HTR-8/SVneo (cell line): ENCODE results near the gene TBC1D8.
A peak's percentile ranks its signal among the peaks of the same experiment; 100 is the strongest.

ENCODE experiments used
- DNase-seq: peaks from one replicate; pipeline ENCODE4 v3.0.0; 2011; ENCODE audit warnings: low spot score, mixed read lengths; ENCODE audit not compliant: insufficient read length
- FAIRE-seq: peaks from 2 replicates; lab custom pipeline; 2011; peaks lifted over from hg19 to GRCh38; lab: Jason Lieb, UNC

Gene TBC1D8

DNA sequence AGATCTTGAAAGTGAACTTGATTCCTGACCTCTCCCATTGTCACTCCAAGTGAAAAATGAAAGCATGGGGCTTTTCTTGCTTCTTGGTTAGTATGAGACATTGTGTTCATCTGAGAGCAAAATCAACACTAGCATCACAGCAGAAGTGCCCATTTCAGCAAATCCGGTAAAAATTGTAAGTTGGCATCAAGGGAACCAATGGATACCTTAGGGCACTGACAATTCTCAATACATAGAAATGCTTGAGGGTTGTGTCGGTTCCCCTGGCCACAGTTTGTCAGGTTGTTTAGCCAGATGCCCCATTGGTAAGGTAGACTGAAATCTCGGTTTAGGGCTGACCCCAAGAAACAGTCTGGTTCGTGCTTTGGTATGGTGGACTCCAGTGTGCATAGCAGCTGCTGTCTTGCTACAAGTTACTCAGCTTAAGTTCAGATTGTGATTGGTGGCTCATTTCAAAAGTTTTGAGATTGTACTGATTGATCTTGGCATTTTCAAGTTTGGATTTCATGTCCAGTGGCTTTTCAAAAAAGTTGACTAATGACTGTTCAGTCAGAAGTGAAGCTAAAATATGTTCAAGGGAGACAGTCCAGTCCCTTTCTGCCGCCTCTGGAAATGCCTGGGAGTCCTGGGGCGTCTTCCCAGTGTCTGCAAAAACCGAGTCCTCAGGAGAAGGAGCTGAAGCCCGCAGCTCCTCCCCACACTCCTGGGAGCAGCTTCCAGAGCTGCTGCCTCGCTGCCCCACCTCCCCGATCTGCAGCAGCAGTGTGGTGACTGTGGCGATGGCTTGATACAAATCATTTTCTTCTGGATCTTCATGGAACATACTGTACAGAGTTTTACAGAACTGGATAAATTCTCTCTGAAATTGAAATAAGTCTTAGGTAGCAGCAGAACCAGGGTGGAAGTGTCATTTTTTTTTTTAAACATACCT, 143.5 kb downstream of the TBC1D8 start:
- DNase-seq, result no peak
- FAIRE-seq, result no peak

DNA sequence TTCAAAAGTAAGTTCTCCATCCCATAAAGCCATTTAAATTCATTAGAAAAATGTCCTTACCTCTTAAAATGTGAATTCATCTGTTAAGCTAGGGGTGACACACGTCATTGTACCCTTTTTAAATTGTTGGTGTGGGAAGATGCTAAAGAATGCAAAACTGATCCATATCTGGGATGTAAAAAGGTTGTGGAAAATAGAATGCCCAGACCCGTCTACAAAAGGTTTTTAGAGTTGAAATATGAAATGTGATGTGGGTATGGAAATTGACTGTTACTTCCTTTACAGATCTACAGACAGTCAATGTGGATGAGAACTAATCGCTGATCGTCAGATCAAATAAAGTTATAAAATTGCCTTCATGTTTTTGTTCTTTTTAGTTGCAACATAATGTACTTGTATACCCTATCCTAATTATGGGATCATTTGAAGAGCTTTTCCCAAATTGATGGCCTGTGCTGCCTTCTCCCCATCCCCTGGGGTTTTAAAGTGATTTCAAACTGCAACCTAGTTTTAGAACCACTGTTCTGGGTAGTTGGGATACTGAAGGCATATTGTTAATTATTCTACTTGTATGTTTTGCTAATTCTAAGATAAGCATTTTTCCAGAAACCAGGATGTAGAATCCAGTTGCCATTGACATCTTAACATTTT, 145.0 kb downstream of the TBC1D8 start:
- DNase-seq, result no peak
- FAIRE-seq, result no peak

DNA sequence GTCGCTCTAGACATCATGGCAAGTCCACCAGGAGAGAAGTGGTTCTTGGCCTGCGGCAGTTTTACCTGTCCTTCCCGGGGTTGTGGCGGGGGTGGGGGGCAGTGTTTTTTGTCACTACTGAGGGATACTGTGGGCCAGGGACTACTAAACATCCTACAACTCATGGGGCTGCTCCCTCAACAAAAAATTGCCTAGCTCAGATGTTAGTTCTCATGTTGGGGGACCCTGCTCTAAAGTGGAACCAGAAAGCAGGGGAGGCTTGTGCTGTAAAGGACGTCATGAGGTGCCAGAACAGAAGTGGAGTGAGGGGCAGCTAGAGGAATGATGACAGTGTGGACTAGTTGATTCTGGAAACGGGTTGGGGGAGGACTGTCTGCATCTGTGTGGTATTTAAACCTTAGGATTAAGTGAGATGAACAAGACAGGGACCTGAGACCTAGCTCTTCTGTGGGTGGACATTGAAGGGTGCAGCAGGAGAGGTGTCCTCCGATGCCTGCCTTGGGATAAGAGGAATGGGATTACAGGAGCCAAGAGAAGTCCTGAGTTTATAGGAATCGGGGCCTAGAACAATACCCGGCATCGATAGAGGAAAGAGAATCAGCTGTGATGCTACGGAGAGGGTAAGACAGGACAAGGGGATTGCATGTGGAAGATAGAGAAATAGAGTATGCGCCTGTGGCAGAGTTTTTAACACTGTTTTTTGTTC, 146.4 kb downstream of the TBC1D8 start:
- DNase-seq, result no peak
- no peak for FAIRE-seq

DNA sequence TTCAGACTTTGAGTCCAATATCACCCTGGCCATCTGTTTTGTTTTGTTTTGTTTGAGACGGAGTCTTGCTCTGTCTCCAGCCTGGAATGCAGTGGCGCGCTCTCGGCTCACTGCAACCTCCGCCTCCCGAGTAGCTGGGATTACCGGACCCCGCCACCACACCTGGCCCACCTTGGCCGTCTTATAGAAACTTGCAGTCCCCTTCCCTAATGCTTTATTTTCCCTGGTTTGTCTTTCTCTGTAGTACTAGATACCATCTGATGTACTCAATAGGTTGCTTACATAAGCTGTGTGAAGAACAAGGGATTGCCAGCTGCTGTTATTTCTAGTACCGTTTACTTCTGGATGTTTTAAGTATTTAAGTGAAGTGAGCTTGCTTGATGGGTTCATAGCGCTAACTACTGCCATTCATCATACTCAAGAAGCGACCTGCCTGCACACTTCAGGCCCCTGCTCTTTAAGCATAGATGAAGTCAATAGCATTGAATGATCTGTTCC, 147.9 kb downstream of the TBC1D8 start:
- DNase-seq, result no peak
- FAIRE-seq, result no peak

DNA sequence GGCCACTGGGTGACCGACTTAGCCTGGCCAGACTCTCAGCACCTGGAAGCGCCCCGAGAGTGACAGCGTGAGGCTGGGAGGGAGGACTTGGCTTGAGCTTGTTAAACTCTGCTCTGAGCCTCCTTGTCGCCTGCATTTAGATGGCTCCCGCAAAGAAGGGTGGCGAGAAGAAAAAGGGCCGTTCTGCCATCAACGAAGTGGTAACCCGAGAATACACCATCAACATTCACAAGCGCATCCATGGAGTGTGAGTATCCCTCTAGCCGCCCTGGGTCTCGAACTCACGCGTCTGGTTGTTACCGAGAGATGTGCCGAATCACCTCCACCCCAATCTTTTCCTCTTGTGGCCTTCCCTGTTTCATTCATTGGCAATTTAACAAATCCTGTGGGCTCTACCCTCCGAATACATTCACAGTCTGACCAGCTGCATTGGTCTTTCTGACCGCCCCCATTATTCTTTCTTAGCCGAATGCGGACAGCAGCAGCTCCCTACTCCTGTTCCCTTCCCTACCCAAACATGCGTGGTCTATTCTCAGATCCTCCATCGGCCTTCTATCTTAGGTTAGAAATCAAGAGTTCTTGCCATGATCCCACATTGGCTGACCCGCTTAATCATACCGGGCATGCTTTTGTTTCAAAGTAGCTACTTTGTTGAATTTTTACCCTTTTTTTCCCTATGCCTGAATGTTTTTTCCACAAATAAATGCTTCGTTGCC, 148.5 kb downstream of the TBC1D8 start:
- FAIRE-seq (no peak), DNase-seq (peak; percentile 15)

DNA sequence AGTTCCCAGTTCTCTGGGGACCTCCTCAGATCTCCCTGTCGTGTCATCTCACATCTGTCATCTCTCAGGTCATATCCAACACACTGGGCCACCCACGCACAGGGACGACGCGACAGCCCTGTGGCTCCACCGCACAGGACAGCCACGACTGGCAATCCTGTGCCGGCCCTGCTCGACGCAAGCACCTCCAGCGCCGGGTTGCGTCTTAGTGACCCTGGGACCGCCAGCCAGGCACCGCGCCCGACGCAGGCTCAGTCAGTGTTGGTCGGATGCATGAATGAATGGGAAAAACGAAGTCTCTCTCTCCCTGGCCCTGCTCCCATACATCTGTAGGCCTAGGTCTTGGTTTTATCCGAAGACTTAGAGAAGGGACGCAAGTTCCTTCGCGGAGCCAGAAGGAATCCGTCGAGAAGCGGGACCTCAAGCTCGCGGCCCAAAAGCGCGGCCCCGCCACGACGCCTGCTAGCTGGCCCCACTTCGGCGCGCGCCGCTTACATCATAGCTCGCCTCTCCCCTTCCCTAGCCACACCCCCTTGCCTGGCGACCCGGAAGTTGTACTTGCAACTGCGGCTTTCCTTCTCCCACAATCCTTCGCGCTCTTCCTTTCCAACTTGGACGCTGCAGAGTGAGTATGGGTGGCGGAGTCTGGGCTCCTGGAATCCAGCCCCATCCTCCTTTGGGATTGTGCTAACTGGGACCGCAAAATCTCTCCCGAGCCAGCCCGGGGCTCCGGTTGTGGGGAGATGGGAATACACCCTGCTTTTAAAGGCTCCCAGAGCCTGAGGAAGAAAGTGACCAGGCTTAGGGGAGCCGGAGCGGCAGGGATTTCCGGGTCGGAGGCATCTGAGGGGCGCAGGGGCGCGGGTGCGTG, 149.3 kb downstream of the TBC1D8 start, which contains the start of gene RPL31:
Gene RPL31, plus strand, starts transcription at position 599 of the 871 bp plus-strand sequence. CDS start 413 bp downstream, outside the sequence.
- FAIRE-seq (peak; percentile 86), DNase-seq (peak; percentile 95)

DNA sequence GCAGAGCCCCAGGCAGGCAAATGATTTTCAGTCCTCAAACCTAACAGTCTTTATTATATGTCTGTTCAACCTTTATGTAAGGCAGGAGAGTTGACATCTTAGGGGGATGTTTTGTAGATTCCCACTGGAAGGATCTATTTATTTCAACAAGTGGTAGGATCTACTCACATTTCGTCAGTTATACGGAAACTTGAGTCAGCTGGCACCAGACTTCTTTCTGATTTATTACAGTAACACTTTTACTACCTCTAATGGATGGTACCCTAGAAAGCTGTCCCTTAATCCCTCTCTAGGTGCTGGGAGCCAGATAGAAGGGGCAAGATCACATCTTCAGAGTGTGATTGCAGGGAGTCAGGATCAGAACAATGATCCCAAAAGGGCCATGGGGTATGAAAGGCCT, 151.2 kb downstream of the TBC1D8 start:
- no peak for FAIRE-seq

DNA sequence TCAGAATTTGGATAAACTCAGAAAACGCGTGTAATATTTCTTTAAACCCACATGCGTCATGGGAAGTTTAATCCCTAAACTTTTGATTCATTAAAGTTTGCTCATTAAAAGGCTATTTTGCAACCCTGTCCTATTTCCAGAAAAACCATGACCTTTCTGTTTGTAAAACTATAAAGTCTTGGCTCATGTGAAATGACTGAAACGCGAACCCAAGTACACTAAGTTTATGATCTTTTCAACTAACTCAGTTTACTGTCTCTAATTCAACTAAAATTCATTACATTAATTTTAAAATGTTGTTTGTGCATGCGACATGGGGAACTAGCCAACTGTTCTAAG, 153.0 kb downstream of the TBC1D8 start:
- DNase-seq (no peak), FAIRE-seq (no peak)

More for the DNA sequence above, 151.2 kb downstream of the TBC1D8 start:
- DNase-seq, result no peak

DNA sequence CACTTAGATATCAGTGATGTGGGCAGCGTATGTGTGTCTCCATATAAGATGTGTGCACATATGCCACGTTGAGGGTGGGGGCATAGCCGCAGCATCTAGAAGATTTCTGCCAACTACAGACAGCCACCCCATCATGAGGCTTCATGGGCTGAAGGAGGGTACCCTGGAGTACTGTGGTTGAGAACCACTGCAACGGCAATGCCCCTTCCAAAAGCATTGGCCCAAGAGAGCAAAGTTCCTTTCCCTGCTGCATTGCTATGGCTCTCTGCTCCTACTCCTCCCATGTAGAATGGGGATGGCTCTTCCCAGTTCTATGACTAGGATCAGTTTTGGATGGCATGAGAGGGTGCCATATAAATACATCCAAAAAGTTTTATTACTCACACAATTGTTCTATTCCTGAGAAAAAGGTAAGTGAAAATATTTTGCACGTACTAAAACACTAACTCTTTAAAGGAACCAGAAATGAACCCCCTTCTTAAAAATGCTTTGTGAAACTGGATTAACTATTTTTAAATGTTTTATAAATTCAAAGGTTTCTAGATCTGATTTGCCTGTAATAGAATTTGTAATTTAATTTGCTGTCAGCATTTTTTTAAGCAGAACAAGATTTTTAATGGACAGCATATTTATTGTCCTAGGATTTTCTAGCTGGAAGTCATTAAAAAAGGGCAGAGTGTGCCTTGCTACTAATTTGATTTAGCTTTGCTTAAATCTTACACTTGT, 153.5 kb downstream of the TBC1D8 start:
- no peak for FAIRE-seq
- DNase-seq, result no peak

DNA sequence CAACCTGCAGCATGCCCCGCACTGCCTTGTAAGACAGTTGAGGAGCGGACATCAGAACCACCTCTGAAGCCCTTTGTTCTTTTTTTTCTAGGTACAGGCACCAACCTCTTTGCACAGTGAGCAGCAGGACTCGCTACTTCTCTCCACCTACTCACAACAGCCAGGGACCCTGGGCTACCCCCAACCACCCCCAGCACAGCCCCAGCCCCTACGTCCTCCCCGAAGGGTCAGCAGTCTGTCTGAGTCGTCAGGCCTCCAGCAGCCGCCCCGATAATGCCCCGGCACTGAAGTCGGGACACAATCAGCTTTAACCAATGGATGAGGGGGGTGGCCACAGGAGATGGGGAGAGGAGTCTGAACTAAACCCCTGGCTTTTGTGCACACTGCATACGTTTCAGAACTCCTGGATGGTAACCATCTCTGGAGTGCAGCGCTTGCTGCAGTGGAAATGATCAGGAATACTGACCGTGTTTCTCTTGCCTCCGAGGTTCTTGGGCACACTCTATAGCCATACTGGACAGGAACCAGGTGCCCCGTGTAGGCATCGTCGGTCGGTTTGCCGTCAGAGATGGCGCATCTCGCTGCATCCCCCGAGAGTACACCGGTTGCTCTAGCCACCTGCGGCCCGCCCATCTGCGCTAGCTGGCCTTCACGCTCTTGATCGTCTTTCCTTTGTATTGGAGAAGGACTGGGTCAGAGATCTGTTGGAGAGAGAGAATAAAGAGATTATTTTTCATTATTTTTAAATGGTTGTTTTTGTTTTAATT, 155.7 kb downstream of the TBC1D8 start:
- FAIRE-seq (no peak), DNase-seq (no peak)

DNA sequence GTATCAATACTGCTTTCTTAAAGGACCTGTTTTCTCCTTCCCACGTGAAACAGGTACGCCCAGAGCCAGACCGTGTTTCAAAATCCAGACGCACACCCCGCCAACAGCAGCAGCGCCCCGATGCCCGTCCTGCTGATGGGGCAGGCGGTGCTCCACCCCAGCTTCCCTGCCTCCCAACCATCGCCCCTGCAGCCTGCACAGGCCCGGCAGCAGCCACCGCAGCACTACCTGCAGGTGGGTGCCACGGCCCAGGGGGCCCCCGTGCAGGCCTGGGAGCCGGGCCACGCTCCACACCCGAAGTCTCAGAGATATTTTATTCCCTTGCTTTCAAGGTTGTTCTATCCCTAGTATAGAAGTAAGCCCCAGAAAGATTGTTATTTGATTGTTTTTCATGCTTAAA, 157.9 kb downstream of the TBC1D8 start:
- no peak for DNase-seq
- FAIRE-seq, result no peak

DNA sequence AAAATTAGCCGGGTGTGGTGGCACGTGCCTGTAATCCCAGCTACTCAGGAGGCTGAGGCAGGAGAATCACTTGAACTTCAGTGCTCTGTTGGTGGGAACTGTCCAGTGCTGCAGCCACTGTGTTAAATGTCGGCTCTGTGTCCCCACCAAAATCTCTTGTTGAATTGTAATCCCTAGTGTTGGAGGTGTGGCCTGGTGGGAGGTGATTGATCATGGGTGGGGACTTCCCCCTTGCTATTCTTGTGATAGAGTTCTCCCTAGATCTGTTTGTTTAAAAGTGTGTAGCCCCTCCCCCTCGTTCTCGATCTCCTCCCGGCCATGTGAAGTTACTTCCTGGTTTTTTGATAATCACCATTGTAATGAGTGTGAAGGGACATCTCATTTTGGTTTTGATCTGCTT, 158.9 kb downstream of the TBC1D8 start:
- FAIRE-seq, result no peak
- no peak for DNase-seq

DNA sequence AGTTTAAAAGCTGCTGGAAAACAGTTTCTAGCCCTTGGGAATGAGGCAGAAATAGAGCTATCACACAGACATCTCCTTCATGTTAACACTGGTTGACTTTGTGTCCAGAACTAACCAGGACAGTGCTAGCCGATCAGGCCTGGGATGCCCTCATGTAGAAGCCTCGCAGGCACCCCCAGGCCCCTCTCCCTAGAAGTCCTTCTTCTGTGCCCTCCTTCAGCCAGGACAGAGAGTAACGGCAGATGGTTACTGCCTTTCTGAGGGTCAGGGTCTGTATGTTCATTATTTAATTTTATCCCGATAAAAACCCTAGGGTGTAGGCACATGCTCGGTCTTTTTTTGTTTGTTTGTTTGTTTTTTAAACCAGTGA, 159.8 kb downstream of the TBC1D8 start:
- no peak for FAIRE-seq

DNA sequence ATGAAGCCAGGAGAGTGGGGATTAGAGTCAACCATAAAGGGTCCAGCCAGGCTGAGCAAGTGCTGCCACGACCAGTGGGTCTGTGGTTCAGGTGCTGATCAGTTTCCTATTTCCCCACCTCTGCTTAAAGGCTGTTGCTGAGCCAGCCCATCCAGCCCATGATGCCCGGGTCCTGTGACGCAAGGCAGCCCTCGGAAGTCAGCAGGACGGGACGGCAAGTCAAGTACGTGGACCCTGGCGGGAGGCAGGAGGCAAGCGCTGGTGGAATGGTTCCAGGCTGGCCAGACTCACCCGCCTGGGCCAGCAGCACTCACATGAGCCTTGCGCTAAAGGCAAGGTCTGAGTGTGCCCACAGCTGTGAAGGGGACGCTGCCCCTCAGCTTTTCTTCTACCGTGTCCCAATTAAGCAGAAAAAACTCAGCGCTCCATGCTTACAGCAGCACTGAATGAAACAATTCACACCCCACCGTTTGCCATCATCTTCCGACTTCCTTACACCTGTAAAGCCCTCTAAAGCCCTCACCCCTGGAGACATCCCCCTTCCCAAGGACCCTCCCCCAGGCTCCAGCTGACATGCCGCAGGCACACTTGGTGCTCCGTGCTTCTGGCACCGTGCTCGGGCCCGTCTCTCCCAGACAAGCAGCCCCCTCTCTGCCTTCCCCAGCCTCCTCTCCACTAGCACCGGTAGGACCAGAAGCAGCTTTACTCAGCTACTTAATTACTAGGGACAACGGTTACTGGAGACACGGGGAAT, 160.4 kb downstream of the TBC1D8 start:
- no peak for DNase-seq
- FAIRE-seq, result no peak

More for the DNA sequence above, 159.8 kb downstream of the TBC1D8 start:
- no peak for DNase-seq

DNA sequence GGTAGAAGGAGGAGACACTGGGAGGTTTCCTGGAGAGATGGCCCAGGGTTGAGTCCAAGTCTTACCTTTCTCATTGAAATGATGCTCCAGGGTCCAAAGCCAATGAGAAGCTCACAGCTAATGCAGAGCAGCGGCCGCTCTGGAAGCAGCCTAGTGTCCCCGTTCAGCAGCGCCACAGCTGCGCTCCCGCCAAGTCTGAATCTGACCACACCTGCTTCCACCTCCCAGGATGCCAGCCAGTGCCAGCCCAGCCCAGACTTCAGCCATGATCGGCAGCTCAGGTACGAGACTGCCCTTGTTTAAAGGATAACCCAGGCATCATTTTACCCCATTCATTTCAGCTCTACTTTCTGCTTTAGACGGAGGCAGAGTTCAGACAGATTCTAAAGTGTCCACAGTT, 161.0 kb downstream of the TBC1D8 start:
- no peak for FAIRE-seq

DNA sequence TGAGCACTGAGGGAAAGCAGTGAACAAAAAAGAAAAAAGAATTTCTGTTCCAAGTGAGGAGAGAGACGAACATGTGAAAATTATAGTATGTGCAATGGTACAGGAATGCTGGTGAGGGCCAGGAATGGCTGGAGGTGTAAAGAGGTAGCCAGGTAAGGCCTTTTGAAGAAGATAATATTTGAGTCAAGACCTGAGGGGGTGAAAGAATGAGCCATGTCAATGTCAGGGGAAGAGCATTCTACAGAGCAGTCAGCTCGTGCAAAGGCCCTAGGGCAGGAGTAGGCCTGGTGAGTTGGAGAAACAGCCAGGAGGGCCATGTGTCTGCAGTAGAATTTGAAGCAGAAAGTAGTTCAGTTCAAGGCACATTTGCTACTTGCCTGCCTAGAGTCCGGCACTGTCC, 161.5 kb downstream of the TBC1D8 start:
- FAIRE-seq, result no peak

More for the DNA sequence above, 161.0 kb downstream of the TBC1D8 start:
- no peak for DNase-seq

More for the DNA sequence above, 161.5 kb downstream of the TBC1D8 start:
- no peak for DNase-seq
